ENCODE measurements around the gene PXK.

- no peak for TF ChIP-seq CTCF (IDR thresholded peaks at IDR 0.05)
- TF ChIP-seq POLR2A (IDR thresholded peaks at IDR 0.05) = no peak
Observed at GRCh38 chr3:58336135-58336882, 3.6 kb downstream of the PXK start.
